T-helper 17 cell (primary cell): Measurements from ENCODE around the gene TRIM41. TPM values are rescaled to one million over a fixed set of nuclear protein-coding genes. Genes with fewer than 3 reads are reported as not detected.
"Not testable (repeated sequence)": the region's sequence is repeated elsewhere in the genome, so short reads cannot be mapped to it uniquely, and the experiment has no call there.

Experiments used
- ATAC-seq: fragments of 150-1000 bp; cut with Tn5 transposase; 2 replicates; pipeline ENCODE4 v1.10.0; 2021; ENCODE audit warnings: mild to moderate bottlenecking, moderate library complexity
- DNase-seq, 3 donors: peaks; one replicate each; pipeline versions ENCODE4 v3.0.0 to v3.0.0-alpha.2; 2020 to 2021
- H3K9me3 ChIP-seq: one replicate; pipeline ENCODE4 v1.7.0; 2013; ENCODE audit warnings: low read length, mild to moderate bottlenecking; ENCODE audit not compliant: control insufficient read depth, poor library complexity, severe bottlenecking
- H3K27ac Mint-ChIP-seq: one replicate; pipeline ENCODE4 v1.8.0; 2022; ENCODE audit warnings: mild to moderate bottlenecking, moderate library complexity, mixed read lengths
- H3K27me3 Mint-ChIP-seq: one replicate; pipeline ENCODE4 v1.8.0; 2022; ENCODE audit warnings: mixed read lengths
- H3K36me3 Mint-ChIP-seq: one replicate; pipeline ENCODE4 v1.8.0; 2022; ENCODE audit warnings: low read depth, mixed read lengths
- H3K4me1 Mint-ChIP-seq: one replicate; pipeline ENCODE4 v1.8.0; 2022; ENCODE audit warnings: mild to moderate bottlenecking, mixed read lengths
- H3K4me3 Mint-ChIP-seq: one replicate; pipeline ENCODE4 v1.8.0; 2022; ENCODE audit warnings: mild to moderate bottlenecking, moderate library complexity, mixed read lengths
- total RNA-seq, 4 donors: library from RNA in 2 of 4; stranded (reverse) in 2 of 4; gene quantifications; one replicate each; pipeline ENCODE4 v1.2.3 and lab custom pipeline; 2022 to 2026

TRIM41 gene
- total RNA-seq, 2 donors from 2014 or later, result 23.4 to 29.6 TPM

DNA sequence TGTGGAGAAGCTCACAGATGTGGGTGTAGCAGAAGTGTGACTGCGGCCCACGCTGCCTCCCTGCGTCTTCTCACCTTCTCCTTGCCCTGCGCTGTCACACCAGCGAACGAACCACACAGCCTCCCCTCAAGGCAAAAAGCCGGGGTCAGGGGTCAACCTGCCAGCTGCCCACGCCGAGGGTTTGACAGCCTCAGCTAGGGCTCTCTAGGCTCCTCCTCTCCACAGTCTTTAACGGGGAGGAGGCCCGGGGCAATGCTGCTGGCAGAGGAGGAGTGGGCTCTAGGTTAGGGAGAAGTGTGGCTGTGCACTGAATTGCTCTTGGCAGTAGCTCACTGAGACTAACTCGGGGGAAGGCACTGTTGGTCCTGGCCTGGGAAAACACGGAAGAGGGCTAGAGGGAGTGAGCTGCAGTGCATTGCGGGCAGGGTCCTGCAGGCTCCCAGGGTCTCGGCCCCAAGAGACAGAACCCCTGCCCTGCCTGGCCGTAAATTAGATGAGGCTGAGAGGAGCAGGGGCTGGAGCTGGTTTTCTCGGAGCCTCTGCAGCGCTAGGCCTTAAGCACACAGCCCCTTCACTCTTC, 42.1 kb downstream of the TRIM41 start:
- Mint-ChIP-seq H3K4me1 (peaks cover 11% of the 10 kb centered on the region), H3K36me3 (peaks cover 5% of the 10 kb centered on the region), H3K27ac (no peak overlapping the region), H3K27me3 (no peaks in the 10 kb centered on the region), H3K4me3 (no peak overlapping the region)
- ATAC-seq, result no peak
- no peak for DNase-seq
- H3K9me3 ChIP-seq, result no peaks in the 10 kb centered on the region

DNA sequence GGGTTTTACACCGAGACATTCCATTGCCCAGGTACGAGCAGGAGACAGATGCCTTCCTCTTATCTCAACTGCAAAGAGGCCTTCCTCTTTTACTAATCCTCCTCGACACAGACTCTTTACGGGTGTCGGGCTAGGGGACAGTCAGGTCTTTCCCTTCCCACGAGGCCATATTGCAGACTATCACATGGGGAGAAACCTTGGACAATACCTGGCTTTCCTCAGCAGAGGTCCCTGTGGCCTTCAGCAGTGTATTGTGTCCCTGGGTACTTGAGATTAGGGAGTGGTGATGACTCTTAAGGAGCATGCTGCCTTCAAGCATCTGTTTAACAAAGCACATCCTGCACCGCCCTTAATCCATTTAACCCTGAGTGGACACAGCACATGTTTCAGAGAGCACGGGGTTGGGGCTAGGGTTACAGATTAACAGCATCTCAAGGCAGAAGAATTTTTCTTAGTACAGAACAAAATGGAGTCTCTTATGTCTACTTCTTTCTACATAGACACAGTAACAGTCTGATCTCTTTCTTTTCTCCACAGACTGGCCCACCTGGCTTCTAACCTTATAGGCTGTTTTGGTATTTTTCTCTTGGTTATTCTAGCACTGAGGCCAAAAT, 44.3 kb downstream of the TRIM41 start:
- not testable (repeated sequence) for H3K4me1 Mint-ChIP-seq, DNase-seq, H3K27ac Mint-ChIP-seq, ATAC-seq, H3K4me3 Mint-ChIP-seq, H3K27me3 Mint-ChIP-seq, H3K36me3 Mint-ChIP-seq, H3K9me3 ChIP-seq

DNA sequence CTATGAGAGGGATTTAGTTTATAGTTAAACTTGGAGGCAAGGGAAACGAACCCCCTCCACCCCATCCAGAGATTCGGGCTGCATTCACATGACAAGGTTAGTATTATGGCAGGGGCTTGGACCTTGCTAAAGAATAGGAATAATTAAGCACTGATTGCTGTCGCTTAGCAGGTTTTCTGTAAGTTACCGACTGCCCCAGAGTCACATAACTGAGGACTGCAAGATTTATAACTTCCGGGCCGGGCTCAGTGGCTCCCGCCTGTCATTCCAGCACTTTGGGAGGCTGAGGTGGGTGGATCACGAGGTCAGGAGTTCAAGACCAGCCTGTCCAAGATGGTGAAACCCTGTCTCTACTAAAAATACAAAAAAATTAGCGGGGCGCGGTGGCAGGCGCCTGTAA, 44.8 kb downstream of the TRIM41 start:
- H3K27ac Mint-ChIP-seq, ATAC-seq, H3K9me3 ChIP-seq, H3K36me3 Mint-ChIP-seq, DNase-seq, H3K4me1 Mint-ChIP-seq, H3K27me3 Mint-ChIP-seq, H3K4me3 Mint-ChIP-seq: not testable (repeated sequence)

DNA sequence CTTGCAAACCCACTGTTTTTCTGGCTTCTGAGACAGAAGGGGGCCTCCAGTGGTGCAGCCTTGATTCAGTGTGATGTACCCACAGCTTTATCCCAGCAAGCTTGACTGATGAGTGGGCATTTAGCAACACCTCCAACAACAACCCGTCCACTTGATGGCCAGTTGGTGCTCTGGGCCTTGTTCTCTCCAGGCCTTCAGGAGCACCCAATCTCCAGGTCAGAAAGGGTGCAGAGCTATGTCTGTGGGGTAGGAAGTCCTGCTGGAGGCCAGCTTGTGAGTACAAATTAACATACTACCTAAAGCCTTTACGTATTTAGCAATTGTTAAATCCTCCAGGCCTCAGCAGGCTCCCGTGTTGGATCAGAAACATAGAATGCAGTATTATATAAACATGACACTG, 48.0 kb downstream of the TRIM41 start:
- no peak overlapping the region for H3K27ac Mint-ChIP-seq
- H3K4me3 Mint-ChIP-seq, result no peak overlapping the region
- H3K4me1 Mint-ChIP-seq, result peaks cover 2% of the 10 kb centered on the region
- no peaks in the 10 kb centered on the region for H3K9me3 ChIP-seq
- no peaks in the 10 kb centered on the region for H3K27me3 Mint-ChIP-seq
- ATAC-seq, result no peak
- no peaks in the 10 kb centered on the region for H3K36me3 Mint-ChIP-seq
- DNase-seq, result no peak

DNA sequence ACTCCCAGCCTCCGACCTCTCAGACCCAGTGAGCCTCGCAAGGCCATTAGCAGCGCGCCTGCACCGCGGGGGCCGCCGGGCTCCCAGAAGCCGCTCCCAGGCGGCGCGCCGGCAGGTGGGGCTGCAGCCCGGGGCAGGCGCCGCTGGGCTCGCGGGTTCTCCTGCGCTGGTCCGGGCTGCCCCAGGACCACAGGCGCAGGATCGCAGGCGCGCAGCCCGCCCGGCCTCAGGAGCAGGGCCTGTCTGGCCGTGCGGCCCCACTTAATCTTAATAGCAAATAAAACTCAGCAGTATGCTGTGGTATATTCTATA, 50.3 kb downstream of the TRIM41 start:
- not testable (repeated sequence) for H3K27me3 Mint-ChIP-seq, H3K4me3 Mint-ChIP-seq, H3K36me3 Mint-ChIP-seq, ATAC-seq, DNase-seq, H3K4me1 Mint-ChIP-seq, H3K27ac Mint-ChIP-seq, H3K9me3 ChIP-seq

DNA sequence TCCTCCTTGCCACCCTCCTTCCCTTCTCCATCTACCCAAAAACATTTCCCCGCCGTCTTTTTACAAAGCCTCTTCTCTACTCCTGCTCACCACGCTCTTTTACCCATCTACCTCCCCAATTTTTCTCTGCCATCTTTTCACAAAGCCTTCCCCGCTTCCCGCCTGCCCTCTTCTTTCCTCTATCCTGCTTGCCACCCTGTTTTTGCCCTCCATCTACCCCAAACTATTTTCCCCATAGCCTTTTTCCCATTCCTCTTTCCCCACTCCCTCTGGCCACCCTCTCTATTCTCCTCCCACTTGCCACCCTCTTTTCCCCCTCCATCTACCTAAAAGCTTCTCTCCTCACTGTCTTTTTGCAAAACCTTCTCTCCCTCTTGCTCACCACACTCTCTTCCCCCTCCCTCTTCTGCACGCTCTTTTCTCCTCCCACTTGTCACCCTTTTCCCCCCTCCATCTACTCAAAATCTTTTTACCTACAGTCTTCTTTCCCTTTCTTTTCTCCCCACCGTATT, 57.2 kb downstream of the TRIM41 start:
- Mint-ChIP-seq H3K27me3 (no peaks in the 10 kb centered on the region), H3K27ac (no peak overlapping the region), H3K4me3 (no peak overlapping the region), H3K36me3 (no peaks in the 10 kb centered on the region), H3K4me1 (no peaks in the 10 kb centered on the region)
- no peaks in the 10 kb centered on the region for H3K9me3 ChIP-seq
- ATAC-seq, result no peak
- DNase-seq, result no peak

DNA sequence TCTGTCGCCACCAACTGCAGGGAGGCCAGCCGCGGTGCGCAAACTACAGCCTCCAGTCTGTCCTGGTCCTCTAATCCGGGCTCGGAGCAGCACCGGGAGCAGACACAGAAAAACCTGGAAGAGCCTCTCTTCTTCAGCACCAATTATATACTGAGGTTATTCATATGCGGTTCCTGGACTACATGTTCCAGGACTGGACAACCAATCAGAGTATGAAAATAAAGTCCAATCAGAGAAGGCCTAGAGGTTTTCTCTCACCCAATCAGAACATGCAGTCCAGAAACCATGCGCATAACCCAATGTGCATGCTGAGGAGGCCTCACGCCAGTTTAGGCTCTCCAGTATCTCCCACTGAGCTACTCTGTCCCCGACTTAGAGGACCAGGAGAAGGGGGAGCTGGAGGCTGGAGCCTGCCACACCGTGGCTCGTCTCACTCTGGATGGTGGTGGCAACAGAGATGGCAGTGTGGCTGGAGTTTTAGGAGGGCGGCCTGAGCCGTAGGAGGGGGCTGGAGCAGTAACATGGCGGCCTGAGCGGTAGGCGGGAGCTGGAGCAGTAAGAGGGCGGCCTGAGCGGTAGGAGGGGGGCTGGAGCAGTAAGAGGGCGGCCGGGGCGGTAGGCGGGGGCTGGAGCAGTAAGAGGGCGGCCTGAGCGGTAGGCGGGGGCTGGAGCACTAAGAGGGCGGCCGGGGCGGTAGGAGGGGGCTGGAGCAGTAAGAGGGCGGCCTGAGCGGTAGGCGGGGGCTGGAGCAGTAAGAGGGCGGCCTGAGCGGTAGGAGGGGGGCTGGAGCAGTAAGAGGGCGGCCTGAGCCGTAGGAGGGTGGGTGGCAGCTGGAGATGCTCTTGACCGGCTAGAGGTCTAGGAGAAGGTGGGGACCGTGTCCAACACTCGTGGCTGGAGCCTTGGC, 58.2 kb downstream of the TRIM41 start:
- ATAC-seq, result no peak
- Mint-ChIP-seq H3K4me3 (no peak overlapping the region), H3K27ac (no peak overlapping the region)

DNA sequence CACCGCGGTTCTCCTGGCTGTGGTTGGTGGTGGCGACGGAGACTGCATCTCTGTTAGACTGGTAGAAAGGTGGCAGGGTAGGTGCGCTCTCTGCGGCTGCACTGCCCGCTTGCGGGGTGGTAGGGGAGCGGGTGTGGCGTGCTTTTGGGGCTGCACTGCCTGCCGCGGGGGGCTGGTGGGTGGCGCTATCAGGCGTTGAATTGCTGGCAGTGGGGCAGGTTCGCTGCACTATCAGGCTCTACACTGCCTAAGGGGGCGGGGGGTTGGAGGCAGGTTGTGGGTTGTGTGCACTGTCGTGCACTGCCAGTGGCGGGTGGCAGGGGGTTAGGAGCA, 58.9 kb downstream of the TRIM41 start:
- ATAC-seq, result no peak
- no peaks in the 10 kb centered on the region for H3K9me3 ChIP-seq
- no peaks in the 10 kb centered on the region for H3K27me3 Mint-ChIP-seq
- no peaks in the 10 kb centered on the region for H3K36me3 Mint-ChIP-seq
- no peaks in the 10 kb centered on the region for H3K4me1 Mint-ChIP-seq
- no peak for DNase-seq
- no peak overlapping the region for H3K4me3 Mint-ChIP-seq
- no peak overlapping the region for H3K27ac Mint-ChIP-seq

More for the DNA sequence above, 58.2 kb downstream of the TRIM41 start:
- H3K9me3 ChIP-seq, result no peaks in the 10 kb centered on the region
- Mint-ChIP-seq H3K4me1 (no peaks in the 10 kb centered on the region), H3K36me3 (no peaks in the 10 kb centered on the region), H3K27me3 (no peaks in the 10 kb centered on the region)
- no peak for DNase-seq

DNA sequence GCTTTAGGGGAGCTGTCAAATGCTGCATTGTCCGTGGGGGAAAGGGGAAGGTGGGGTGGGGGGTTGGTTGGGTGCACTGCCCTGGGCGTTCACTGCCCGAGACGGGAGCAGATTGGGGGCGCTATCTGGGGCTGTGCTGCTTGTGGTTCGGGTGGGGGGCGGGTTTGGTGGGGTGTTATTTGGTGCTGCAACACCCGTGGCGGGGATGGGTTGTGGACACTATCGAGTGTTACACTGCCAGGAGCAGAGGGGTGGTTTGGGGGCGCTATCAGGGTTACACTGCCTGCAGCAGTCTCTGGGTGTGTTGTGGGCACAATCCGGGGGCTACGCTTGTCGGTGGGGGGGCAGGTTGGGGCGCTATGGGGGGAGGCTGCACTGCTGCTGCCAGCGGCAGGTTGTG, 59.3 kb downstream of the TRIM41 start:
- H3K9me3 ChIP-seq, H3K4me3 Mint-ChIP-seq, H3K27ac Mint-ChIP-seq, ATAC-seq, H3K4me1 Mint-ChIP-seq, H3K36me3 Mint-ChIP-seq, H3K27me3 Mint-ChIP-seq, DNase-seq: not testable (repeated sequence)

DNA sequence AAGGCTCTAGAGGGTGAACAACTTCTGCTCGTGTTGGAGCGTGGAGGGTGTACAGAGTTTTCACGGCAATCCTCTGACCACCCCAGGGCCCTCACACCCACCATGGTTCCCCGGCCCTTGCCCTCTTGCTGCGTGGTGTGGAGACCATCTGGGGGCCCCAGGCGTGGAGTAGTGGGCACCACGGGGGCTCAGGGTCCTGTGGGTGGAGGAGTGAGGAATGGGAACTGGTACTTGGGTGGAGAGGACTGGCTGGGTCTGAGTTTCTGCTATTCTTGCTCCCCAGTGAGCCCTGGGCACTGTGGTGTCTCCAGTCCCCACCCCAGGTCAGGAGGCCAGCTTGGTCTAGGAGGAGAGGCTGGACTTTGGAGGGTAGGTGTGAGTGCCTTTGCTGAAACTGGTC, 59.8 kb downstream of the TRIM41 start:
- no peaks in the 10 kb centered on the region for H3K36me3 Mint-ChIP-seq
- no peaks in the 10 kb centered on the region for H3K27me3 Mint-ChIP-seq
- no peak overlapping the region for H3K27ac Mint-ChIP-seq
- no peak overlapping the region for H3K4me3 Mint-ChIP-seq
- H3K4me1 Mint-ChIP-seq, result no peaks in the 10 kb centered on the region
- ATAC-seq, result no peak
- no peak for DNase-seq
- H3K9me3 ChIP-seq, result no peaks in the 10 kb centered on the region

DNA sequence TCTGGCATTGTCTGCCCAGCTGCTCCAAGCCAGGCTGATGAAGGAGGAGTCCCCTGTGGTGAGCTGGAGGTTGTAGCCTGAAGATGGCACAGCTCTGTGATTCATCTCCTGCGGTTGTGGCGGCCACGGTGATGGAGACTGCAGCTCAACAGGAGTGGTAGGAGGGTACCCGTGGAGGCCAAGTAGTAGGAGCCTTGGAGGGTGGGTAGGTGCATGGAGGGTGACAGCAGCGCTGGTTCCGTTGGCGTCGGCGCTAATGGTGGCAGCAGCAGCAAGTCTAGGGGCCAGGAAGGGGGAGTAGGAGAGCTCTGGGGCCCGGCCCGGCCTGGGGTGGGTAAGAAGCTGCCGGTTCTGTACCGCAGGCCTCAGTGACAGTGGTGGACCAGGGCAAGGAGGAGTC, 60.3 kb downstream of the TRIM41 start:
- ATAC-seq (no peak), DNase-seq (no peak)
- Mint-ChIP-seq H3K27me3 (no peaks in the 10 kb centered on the region), H3K4me3 (no peak overlapping the region), H3K27ac (no peak overlapping the region), H3K36me3 (no peaks in the 10 kb centered on the region), H3K4me1 (no peaks in the 10 kb centered on the region)
- H3K9me3 ChIP-seq, result no peaks in the 10 kb centered on the region

DNA sequence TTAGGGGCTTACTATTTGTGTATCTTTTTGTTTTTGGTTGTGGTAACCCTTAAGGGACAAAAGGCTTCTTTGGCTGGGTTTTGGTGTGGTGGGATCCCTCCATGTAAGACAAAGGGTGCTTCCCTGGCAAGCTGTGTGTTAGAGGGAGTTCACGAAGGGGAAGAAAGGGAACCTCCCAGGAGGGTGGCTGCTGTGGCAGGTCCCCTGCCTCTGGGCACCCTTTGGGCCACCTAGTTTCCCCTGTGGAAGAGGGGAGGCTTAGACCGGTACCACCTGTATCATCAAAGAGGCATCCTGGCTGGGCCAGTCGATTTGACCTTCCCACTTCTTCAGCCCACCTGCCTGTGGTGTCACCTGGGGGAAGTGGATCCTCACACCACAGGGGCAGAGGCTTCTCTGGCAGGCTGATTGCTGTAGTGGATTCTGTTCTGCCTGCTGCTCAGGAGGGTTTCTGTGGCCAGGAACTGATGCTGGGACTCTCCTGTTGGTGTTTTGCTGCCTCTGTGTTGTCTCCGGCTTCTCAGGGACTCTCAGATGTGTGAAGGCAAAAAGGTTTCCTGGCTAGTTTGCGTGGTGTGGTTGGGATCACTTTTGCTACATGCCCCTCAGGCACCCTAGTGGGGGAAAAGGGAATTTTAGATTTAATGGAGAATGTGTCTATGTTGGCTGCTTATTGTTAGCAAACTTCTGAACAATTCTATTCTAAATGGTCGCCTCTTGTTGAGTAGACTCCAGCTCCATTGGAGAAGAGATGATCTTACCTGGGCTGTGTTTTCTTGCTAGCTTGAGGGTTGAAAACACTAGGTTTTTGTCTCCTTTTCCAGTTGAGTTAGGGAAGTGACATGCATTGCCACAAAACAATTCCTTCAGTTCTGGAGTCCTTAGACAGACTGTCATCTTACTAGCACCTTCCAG, 61.0 kb downstream of the TRIM41 start:
- H3K4me3 Mint-ChIP-seq, H3K36me3 Mint-ChIP-seq, DNase-seq, H3K4me1 Mint-ChIP-seq, H3K27ac Mint-ChIP-seq, H3K9me3 ChIP-seq, ATAC-seq, H3K27me3 Mint-ChIP-seq: not testable (repeated sequence)
